ENCODE data around the gene HAT1. TPM values are rescaled to one million over a fixed set of nuclear protein-coding genes. Genes with fewer than 3 reads are reported as not detected.
"Not testable (repeated sequence)": the region's sequence is repeated elsewhere in the genome, so short reads cannot be mapped to it uniquely, and the experiment has no call there.

HAT1 gene
- total RNA-seq, 1 donor from 2014 or later = 31.1 TPM

DNA sequence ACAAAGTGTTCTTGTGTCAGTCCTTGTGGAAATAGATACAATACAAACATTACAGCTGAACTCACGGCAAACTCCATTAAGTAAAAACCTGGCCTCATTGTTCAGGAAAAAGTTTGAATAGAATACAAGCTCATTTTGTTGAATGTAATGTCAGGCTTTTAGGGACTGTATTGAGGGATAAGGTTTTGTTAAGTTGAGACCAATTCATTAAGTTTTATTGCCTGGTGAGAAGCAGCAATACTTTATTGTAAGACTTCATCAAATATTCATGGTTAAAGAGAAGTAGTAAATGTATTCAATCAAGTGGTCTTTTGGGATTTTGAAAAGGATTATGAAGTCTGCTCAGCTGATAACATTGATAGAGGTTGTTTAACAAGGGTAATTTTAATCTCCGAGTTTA lies 42.0 kb downstream of the HAT1 start:
- ATAC-seq (ENCODE audit: poor library complexity) (no peak), DNase-seq (no peak)
- intact Hi-C loops (cut with DNase I) = no loop called here

DNA sequence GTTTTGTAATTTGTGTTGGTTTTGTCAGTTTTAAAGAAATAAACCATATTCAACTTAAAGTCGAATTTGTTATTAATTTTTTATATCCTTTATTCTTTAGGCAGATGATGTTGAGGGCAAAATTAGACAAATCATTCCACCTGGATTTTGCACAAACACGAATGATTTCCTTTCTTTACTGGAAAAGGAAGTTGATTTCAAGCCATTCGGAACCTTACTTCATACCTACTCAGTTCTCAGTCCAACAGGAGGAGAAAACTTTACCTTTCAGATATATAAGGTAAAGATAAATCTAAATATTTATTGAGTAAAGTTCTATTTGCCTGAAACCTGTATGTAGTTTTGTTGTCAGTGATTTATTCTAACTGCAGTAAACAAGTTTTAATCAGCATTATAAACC lies 43.0 kb downstream of the HAT1 start:
- no peak for ATAC-seq (ENCODE audit: poor library complexity)
- DNase-seq = no peak
- intact Hi-C loops (cut with DNase I) = no loop called here

DNA sequence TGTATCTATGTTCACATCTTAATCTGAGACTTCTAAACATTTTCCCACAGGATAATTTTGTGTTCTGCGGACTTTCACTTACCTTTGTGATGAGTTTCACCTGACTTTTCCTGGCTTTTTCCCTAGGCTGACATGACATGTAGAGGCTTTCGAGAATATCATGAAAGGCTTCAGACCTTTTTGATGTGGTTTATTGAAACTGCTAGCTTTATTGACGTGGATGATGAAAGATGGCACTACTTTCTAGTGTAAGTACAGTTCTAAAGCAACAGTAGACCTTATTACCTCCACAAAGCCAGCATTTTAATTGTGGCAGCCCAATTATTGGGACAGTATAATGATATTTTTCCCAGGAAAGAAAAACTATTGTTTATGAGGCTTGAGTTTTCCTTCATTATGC lies 43.4 kb downstream of the HAT1 start:
- intact Hi-C loops (cut with DNase I) = no loop called here
- no peak for ATAC-seq (ENCODE audit: poor library complexity)

DNA sequence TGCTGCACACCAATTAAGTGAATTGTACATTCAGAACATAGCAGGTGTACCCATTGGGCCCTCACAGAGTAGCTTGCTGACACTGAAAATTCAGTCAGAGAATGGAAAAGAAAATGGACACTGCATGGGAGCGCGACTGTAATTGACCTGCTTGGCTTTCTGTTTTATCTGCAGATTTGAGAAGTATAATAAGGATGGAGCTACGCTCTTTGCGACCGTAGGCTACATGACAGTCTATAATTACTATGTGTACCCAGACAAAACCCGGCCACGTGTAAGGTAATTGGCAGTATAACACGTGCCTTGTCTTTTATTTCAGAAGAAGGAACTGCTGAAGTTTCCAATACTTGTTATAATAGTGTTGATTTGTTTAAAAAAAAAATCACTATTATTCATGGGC lies 44.0 kb downstream of the HAT1 start:
- DNase-seq (no peak), ATAC-seq (ENCODE audit: poor library complexity) (no peak)
- intact Hi-C loops (cut with DNase I) = no loop called here

More for the DNA sequence above, 43.4 kb downstream of the HAT1 start:
- no peak for DNase-seq

DNA sequence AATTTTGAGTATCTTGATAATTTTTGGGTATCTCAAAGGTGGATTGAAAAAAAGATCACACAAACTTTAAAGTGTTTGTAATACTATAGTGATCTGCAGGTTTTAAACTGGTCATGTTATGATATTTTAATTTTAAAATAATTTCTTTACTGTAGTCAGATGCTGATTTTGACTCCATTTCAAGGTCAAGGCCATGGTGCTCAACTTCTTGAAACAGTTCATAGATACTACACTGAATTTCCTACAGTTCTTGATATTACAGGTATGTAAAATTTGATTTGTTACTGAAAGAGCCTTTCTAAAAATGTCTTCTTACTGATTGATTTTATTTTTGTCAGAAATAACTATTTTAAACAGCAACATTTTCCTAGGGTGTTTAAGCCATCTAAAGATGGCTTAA lies 44.4 kb downstream of the HAT1 start:
- DNase-seq (no peak), ATAC-seq (ENCODE audit: poor library complexity) (no peak)
- intact Hi-C loops (cut with DNase I) = no loop called here

DNA sequence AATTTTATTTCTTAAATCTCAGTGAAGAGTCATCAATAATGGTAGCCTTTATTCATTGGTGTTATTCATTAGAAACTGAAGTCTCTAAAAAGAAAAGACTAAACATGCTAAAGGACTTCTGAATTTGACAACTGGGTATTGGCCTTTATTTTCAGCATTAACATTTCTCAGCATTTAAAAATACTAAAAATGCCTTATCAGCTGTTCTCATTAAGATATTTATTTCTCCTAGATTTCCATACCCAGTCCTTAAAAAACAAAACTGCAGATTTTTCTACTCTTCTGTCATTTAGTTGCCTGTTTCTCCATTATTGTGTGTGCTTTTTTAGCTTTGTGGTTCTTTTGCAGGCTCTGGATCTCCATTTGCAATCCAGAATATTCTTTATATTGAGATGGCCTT lies 46.2 kb downstream of the HAT1 start:
- ATAC-seq (ENCODE audit: poor library complexity) (no peak), DNase-seq (no peak)
- intact Hi-C loops (cut with DNase I) = no loop called here

DNA sequence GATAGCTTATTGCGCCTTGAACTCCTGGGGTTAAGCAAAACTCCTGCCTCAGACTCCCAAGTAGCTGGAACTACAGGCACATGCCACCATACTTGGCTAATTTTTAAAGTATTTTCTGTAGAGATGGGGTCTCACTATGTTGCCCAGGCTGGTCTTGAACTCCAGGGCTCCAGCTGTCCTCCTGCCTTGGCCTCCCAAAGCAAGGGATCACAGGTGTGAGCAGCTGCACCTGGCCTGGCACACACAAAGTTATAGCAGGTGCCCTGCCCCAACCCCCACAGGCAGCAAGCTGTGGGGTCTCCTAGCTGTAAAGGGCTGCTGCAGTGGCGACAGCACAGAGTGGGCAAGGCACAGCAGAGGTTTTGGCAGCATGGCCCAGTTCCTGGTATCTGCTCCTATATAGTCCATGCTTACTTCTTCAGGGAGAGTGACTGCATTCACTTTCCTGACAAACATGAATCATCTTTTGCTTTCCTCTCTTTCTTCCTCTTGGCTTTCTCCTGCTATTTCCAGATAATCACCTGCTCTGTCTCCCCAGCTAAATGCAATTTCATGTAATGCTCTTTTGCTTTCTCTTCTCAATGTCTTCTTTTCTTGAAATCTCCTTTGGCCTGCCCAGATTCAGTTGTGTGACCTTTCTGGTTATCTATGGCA lies 50.2 kb downstream of the HAT1 start:
- ATAC-seq (ENCODE audit: poor library complexity) (no peak), DNase-seq (no peak)
- intact Hi-C loops (cut with DNase I) = no loop called here

DNA sequence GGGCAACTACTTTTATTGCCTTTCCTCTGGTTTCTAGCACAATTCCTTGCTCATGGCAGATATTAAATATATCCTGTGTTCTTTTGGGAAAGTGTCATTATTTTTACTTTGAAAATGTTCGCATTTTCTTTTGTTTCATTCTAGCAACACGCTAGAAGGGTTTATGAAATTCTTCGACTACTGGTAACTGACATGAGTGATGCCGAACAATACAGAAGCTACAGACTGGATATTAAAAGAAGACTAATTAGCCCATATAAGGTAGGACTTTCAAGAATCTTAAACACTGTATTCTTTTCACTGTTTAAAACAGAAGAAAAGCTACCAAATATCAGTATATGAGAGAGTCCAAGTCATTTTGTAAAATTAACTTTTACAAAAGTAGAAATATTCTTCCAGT lies 56.8 kb downstream of the HAT1 start:
- DNase-seq (no peak), ATAC-seq (ENCODE audit: poor library complexity) (no peak)
- intact Hi-C loops (cut with DNase I) = no loop called here

DNA sequence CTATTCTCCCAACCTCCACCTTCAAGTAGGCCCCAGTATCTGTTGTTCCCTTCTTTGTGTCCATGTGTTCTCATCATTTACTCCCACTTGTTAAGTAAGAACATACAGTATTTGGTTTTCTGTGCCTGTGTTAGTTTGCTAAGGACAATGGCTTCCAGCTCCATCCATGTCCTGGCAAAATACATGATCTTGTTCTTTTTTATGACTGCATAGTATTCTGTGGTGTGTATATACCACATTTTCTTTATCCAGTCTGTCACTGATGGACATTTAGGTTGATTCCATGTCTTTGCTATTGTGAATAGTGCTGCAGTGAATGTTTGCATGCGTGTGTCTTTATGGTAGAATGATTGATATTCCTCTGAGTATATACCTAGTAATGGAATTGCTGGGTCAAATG lies 61.7 kb downstream of the HAT1 start:
- intact Hi-C loops (cut with DNase I); DNase-seq; ATAC-seq (ENCODE audit: poor library complexity): not testable (repeated sequence)

DNA sequence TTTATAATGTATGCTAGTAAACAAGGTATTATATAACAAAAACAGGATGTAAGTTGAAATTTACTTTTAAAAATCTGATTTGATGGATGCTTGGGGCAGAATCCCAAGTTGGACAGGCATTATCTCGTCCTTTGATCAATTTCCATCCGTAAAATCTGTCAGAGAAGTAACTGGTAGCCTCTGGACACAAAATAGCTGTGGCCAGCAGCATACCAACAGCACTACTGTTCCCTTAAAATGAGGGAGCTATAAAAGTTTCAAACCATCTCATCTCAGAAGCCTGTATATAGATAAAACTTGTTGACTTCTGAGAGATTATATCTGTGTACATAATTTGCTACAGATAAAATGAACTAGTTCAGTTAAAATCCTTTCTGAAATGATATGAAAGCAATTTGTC lies 62.8 kb downstream of the HAT1 start:
- no peak for ATAC-seq (ENCODE audit: poor library complexity)
- no peak for DNase-seq
- intact Hi-C loops (cut with DNase I) = no loop called here

DNA sequence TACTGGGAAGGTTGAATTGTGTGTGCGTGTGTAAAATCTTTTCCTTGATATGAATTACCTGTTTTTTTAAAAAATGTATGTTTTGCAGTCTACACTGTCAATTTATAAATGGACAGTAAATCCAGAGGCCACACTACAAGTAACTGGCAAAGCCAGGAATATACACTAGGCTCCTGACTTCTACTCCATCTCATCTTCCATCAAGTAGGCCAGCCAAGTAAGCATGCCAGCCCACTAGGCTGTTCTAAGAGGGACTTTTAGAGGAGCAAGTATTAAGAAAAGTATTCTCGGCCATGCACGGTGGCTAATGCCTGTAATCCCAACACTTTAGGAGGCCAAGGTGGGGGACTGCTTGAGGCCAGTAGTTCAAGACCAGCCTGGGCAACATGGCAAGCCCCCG lies 64.5 kb downstream of the HAT1 start:
- intact Hi-C loops (cut with DNase I) = no loop called here
- no peak for DNase-seq
- ATAC-seq (ENCODE audit: poor library complexity) = no peak

DNA sequence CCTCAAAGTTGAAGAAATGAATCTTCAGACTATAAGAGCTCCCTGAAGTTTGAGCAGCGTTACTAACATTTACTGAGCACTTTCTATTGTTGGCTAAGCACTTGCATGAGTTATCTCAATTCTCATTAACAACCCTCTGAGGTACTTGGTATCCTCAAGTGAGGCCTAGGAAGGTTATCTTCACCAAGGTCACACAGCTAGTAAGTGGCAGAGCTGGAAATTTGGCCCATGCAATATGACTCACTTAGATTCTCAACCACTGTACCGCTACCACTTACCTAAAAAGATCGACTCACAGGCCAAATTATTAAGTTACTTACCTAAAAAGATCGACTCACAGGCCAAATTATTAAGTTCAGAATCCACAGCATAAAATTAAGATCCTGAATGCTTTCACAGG lies 68.8 kb downstream of the HAT1 start:
- DNase-seq (no peak), ATAC-seq (ENCODE audit: poor library complexity) (peak; percentile 81)
- intact Hi-C loops (cut with DNase I) = no loop called here

DNA sequence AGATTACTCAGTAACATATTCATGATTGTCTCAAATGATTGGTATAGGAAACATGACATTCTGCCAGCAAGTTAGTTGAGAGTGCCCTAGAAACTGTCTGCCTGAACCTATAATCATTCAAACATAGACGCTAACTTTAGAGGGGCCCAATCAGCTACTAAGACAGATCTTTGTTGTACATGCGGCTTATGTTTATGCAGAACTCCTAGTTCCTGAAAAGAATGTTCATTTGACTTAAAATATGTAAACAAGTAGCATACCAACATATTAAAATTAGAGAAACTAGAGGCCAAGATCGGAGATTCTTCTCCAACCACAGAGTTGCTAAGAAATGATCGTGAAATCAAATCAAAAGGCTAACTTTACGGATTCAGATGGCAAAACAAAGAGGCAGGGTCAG lies 73.3 kb downstream of the HAT1 start:
- ATAC-seq (ENCODE audit: poor library complexity) (no peak), DNase-seq (no peak)
- intact Hi-C loops (cut with DNase I) = no loop called here

DNA sequence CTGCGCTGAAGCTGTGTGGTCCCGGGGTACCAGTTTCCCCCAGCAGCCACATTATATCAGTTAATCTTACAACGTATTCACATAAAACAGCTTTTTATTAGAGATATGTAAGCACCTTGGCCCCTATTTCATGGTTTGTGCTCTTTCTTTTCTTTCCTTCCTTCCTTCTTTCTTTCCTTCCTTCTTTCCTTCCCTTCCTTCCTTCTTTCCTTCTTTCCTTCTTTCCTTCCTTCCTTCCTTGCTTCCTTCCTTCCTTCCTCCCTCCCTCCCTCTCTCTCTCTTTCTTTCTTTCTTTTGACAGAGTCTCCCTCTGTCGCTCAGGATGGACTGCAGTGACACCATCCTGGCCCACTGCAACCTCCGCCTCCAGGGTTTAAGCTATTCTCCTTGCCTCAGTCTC lies 73.8 kb downstream of the HAT1 start:
- intact Hi-C loops (cut with DNase I) = no loop called here
- DNase-seq (no peak), ATAC-seq (ENCODE audit: poor library complexity) (no peak)

DNA sequence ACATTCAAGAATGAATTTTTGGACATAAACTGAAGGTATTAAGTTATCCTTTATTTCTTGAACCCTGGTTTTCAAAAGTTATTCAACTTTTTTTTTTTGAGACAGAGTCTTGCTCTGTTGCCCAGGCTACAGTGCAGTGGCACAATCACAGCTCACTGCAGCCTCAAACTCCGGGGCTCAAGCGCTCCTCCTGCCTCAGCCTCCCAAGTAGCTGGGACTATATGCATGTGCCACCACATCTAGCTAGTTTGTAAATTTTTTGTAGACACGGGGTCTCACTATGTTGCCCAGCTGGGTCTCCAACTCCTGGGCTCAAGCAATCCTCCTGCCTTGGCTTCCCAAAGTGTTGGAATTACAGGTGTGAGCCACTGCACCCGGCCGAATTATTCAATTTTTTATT lies 74.8 kb downstream of the HAT1 start:
- intact Hi-C loops (cut with DNase I); DNase-seq; ATAC-seq (ENCODE audit: poor library complexity): not testable (repeated sequence)

DNA sequence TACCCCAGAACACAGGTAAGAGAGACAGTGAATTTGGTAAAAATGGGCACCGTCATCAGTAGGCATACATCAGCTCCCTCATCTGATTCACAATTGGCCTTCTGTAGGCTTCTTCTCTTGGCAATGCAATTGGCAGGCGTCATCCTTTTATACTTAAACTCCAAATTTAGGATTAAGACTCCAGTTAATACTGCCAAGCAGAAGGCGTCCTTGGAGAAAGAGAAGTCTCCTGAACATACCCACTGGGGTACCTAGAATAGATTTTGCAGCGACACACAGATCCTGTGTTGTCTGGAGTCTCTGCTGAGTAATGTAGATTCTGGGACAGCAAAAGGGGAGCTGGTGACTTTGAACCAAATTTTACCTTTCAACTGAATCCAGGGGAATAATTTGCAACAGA lies 76.9 kb downstream of the HAT1 start:
- DNase-seq (no peak), ATAC-seq (ENCODE audit: poor library complexity) (no peak)
- intact Hi-C loops (cut with DNase I) = no loop called here

DNA sequence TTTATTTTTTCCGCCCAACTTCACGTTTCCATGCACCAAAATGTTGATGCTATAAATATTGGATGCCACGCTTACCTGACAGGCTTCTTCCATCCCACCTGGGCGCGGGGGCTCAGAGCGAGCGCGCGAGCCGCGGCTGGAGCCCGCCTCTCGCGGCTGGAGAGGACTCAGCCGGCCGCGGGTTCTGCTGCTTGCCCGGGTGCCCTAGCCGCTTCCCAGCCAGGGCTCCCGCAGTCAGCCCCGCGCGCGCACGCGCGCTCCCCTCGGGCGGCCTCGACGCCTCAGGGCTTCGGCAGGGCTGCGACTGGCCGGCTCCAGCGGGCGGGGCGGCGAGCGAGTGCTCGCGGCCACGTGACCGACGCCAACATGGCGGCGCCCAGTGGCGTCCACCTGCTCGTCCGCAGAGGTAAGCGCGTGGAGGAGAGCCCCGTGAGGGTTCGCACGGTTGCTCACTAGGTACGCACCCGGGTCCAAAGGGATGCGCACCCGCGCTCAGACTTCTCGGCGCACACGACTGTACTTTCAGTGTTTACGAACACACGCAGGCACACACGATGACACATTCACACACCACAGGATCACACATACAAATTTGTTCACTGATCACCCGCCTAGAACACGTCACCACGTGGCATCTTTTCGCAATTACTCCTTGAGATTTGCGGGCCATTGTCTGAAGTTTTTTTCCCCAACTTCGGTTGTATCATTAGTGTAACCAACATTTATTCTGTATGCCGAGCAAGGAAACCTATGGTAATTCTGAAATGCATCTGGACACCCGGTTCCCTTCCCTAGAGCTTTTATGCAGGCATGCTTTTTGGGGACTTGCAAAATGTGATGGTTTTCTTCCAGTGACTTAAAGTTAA lies 77.6 kb downstream of the HAT1 start, which contains the start of gene METAP1D:
METAP1D (plus strand) TSS at position 350 of the 866 bp plus-strand sequence; CDS start at position 367, 17 bp downstream.
- intact Hi-C loops (cut with DNase I) = no loop called here
- ATAC-seq (ENCODE audit: poor library complexity) (peak; percentile 100), DNase-seq (peak; percentile 95)

DNA sequence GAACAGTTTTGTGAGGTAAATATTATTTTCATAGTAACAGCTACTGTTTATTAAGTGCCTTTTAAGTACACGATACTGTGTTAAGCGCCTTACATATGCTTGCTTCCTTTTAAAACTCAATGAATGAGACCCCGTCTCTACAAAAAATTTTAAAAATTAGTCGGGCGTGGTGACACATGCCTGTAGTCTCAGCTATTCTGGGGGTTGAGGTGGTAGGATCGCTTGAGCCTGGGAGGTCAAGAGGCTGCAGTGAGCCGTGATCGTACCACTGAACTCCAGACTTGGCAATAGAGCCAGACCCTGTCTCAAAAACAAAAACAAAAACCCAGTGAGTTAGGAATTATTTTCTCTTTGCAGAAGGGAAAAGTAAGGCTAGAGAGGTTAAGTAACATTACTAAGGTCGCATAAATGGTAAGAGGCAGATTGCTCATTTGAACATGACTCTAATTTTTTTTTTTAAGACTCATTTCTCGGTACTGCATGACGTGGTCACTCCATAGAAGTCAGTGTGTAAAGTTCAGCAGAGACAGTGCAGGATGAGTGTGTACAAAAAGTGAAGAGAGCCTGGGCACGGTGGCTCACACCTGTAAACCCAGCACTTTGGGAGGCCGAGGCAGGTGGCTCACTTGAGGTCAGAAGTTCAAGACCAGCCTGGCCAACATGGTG lies 78.6 kb downstream of the HAT1 start:
- DNase-seq (no peak), ATAC-seq (ENCODE audit: poor library complexity) (no peak)
- intact Hi-C loops (cut with DNase I) = no loop called here

DNA sequence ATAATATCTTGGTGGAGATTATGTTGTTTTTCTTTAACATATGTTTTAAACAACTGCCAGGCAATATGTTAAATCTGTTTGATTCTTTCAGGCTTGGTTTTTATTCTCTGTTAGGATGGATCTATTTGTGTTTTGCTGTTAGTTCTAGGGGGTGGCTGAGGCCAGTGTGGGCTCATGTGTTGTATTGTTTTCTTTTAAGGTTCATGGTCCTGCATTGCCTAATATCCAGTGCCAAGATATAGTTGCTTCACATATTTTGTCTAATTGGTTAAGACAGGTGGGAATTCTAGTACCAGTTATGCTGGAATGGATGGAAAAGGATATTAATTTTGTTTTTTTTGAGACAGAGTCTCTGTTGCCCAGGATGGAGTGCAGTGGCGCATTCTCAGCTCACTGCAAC lies 85.1 kb downstream of the HAT1 start:
- intact Hi-C loops (cut with DNase I) = no loop called here
- DNase-seq (no peak), ATAC-seq (ENCODE audit: poor library complexity) (no peak)

DNA sequence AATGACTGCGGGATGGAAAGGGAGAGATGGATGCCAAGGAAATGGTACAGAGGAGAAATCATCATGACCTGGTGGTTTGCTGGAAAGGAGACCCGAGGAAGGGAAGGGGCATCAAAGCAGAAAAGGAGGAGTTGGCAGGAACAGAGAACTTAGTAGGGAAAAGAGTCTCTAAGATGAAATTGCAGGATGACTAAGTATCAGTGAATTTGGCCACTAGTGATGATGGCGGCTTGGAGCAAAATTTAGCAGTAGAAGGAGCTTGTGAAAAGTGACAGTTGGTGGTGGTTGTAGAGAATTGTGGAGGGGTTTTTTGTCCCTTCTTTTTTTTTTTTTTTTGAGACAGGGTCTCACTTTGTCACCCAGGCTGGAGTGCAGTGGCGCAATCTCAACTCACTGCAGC lies 87.6 kb downstream of the HAT1 start:
- intact Hi-C loops (cut with DNase I) = no loop called here
- no peak for DNase-seq
- ATAC-seq (ENCODE audit: poor library complexity) = no peak

Measured in Right ventricle myocardium superior (tissue), 1 donor.